K562 (cell line): ENCODE data around the gene GCNT4. TPM values are rescaled to one million over a fixed set of nuclear protein-coding genes. Genes with fewer than 3 reads are reported as not detected.
A peak's percentile ranks its signal among the peaks of the same experiment; 100 is the strongest.

Experiments used
- ATAC-seq: fragments of 200-7000 bp; cut with Tn5 transposase; 3 replicates; pipeline ENCODE4 v1.9.1; 2020; ENCODE audit warnings: moderate library complexity
- BruUV-seq: library from RNA; stranded (reverse); fragments of 400-500 nt; replicated peaks from 2 replicates; lab custom pipeline; 2021; lab: Mats Ljungman, UMichigan
- CTCF ChIA-PET: fragments of 300-600 bp; formaldehyde crosslinking; extraction: SDS; loops from one replicate; lab custom pipeline; 2021; ENCODE audit warnings: low intra/inter-chr PET ratio; lab: Yijun Ruan, JAX
- POLR2A ChIA-PET: fragments of 300-600, 350-650 bp; sonication (Branson Sonifier 250); formaldehyde crosslinking; extraction: SDS; loops from one replicate; lab custom pipeline; 2021; ENCODE audit warnings: antibody characterized with exemption, inconsistent platforms; lab: Yijun Ruan, JAX
- DNase-seq, 4 experiments: peaks; one replicate each; pipeline versions ENCODE4 v3.0.0 to v3.0.0-alpha.2; 2011 to 2018; ENCODE audit warnings: low spot score in 3 of 4, mixed read lengths in 3 of 4; ENCODE audit errors: extremely low read depth in 1 of 4
- FAIRE-seq: peaks from 2 replicates; lab custom pipeline; 2011; peaks lifted over from hg19 to GRCh38; lab: Jason Lieb, UNC
- H2AFZ ChIP-seq: 2 replicates; pipeline ENCODE4 v1.6.0; 2011; ENCODE audit warnings: low read depth, low read length, control low read depth, inconsistent platforms
- H3K27ac ChIP-seq: fragments of 200-600 bp; 3 replicates; pipeline ENCODE4 v1.8.0; 2011; ENCODE audit warnings: low read depth, mild to moderate bottlenecking, control low read depth, inconsistent platforms, low read length, moderate library complexity, mixed read lengths; ENCODE audit errors: extremely low read depth
- H3K27me3 ChIP-seq, 2 experiments: fragments of 300-600 bp in 1 of 2; 2 replicates in 1 of 2; 3 replicates in 1 of 2; pipeline versions ENCODE4 v1.6.0 to v1.8.0; 2011; ENCODE audit warnings: inconsistent platforms in 2 of 2, low read length in 2 of 2, mild to moderate bottlenecking in 1 of 2, mixed read lengths in 1 of 2, moderate library complexity in 1 of 2; ENCODE audit not compliant: control insufficient read depth in 2 of 2, insufficient read depth in 2 of 2
- H3K36me3 ChIP-seq: fragments of 300-600 bp; 3 replicates; pipeline ENCODE4 v1.8.0; 2011; ENCODE audit warnings: mild to moderate bottlenecking, low read length, inconsistent platforms; ENCODE audit not compliant: control insufficient read depth, insufficient read depth
- H3K4me1 ChIP-seq, 2 experiments: fragments of 200-600 bp in 1 of 2; replicated peaks in 1 of 2; 2 replicates in 1 of 2; 3 replicates in 1 of 2; pipeline versions ENCODE4 v1.5.1 to v1.8.0; 2011; ENCODE audit warnings: inconsistent platforms in 2 of 2, low read length in 2 of 2, mild to moderate bottlenecking in 1 of 2, mixed read lengths in 1 of 2, moderate library complexity in 1 of 2; ENCODE audit not compliant: control insufficient read depth in 2 of 2, insufficient read depth in 2 of 2
- H3K4me2 ChIP-seq: 2 replicates; pipeline ENCODE4 v1.6.1; 2011; ENCODE audit warnings: low read length, control low read depth, inconsistent platforms, mixed read lengths; ENCODE audit not compliant: insufficient read depth
- H3K4me3 ChIP-seq: fragments of 200-600 bp; sonication (generic), shearing (Covaris generic); 2 replicates; pipeline ENCODE4 v1.5.1; 2016; ENCODE audit warnings: control low read depth, inconsistent platforms
- H3K79me2 ChIP-seq: fragments of 200-600 bp; 3 replicates; pipeline ENCODE4 v1.8.0; 2011; ENCODE audit warnings: low read length, inconsistent platforms; ENCODE audit not compliant: control insufficient read depth, insufficient read depth
- H3K9ac ChIP-seq, 2 experiments: 2 replicates each; pipeline versions ENCODE4 v1.6.0 to v1.6.1; 2011; ENCODE audit warnings: low read depth in 2 of 2, low read length in 2 of 2, control low read depth in 1 of 2, inconsistent platforms in 1 of 2, mild to moderate bottlenecking in 1 of 2, mixed read lengths in 1 of 2; ENCODE audit not compliant: insufficient read depth in 1 of 2
- H3K9me1 ChIP-seq: one replicate; pipeline ENCODE4 v1.6.0; 2011; ENCODE audit warnings: inconsistent platforms, mild to moderate bottlenecking, low read length, moderate library complexity; ENCODE audit not compliant: control insufficient read depth, insufficient read depth
- H3K9me3 ChIP-seq: replicated peaks from 2 replicates; pipeline ENCODE4 v1.5.1; 2011; ENCODE audit warnings: low read depth, low read length, inconsistent platforms; ENCODE audit not compliant: control insufficient read depth, insufficient read depth
- H4K20me1 ChIP-seq: replicated peaks from 2 replicates; pipeline ENCODE4 v1.6.1; 2011; ENCODE audit warnings: low read length, inconsistent platforms, mixed read lengths; ENCODE audit not compliant: control insufficient read depth, insufficient read depth
- WGBS: fragments of 100-300 bp; shearing (Covaris generic); methylation state at CpG from one replicate; pipeline ENCODE4 v1.1.6; 2016; ENCODE audit warnings: low coverage, mixed read lengths; ENCODE audit not compliant: insufficient coverage; ENCODE audit errors: missing lambda C conversion rate; 5-methylcytosine and 5-hydroxymethylcytosine counted together
- in situ Hi-C: fragments of 300-500 bp; cut with MboI; formaldehyde crosslinking; loops from 4 replicates; pipeline ENCODE4 v1.15.0; 2018; ENCODE audit warnings: inconsistent platforms, mixed read lengths
- intact Hi-C: fragments of 100-400 bp; cut with micrococcal nuclease; formaldehyde crosslinking; loops from 2 replicates; pipeline ENCODE4 v1.14.2; 2022
- polyA plus RNA-seq, 8 experiments: library from polyadenylated mRNA; depleted of rRNA in 4 of 8; stranded (reverse) in 5 of 8; unstranded in 3 of 8; fragments of >200 nt; fragmentation: Nextera tagmentation in 2 of 8; fragmentation: Illumina TruSeq in 1 of 8; extraction: Ambion mirVana in 2 of 8; extraction: Trizol in 1 of 8; gene quantifications; 2 replicates each; pipeline versions ENCODE4 v1.2.1 to v1.2.3, GENCODE V29; 2011 to 2014; ENCODE audit warnings: inconsistent platforms in 1 of 8, missing spikeins in 1 of 8
- total RNA-seq, 7 experiments: library from RNA; depleted of rRNA in 6 of 7; stranded (reverse); fragments of >200 nt in 6 of 7; fragmentation: Illumina TruSeq in 2 of 7; extraction: Trizol in 2 of 7; gene quantifications; 2 replicates each; pipeline versions ENCODE4 v1.2.1 to v1.2.3, GENCODE V29; 2011 to 2021; ENCODE audit warnings: low replicate concordance in 1 of 7
- TF ChIP-seq, protein P1 (sequence below): fragments of 450-650 bp; formaldehyde crosslinking; IDR thresholded peaks from 2 replicates; pipeline ENCODE4 v1.4.0; 2020; ENCODE audit warnings: mild to moderate bottlenecking, moderate library complexity
- TF ChIP-seq, protein P2 (sequence below): fragments of 450-650 bp; formaldehyde crosslinking; IDR thresholded peaks from 2 replicates; pipeline ENCODE4 v1.4.0; 2020; ENCODE audit warnings: mild to moderate bottlenecking, mixed read lengths

The GCNT4 gene
- total and polyA plus RNA-seq, 9 of the 15 experiments (the other 6 are each of a cell fraction or from before 2014, with no cell fraction given): 0.01 TPM; not detected in 8

DNA sequence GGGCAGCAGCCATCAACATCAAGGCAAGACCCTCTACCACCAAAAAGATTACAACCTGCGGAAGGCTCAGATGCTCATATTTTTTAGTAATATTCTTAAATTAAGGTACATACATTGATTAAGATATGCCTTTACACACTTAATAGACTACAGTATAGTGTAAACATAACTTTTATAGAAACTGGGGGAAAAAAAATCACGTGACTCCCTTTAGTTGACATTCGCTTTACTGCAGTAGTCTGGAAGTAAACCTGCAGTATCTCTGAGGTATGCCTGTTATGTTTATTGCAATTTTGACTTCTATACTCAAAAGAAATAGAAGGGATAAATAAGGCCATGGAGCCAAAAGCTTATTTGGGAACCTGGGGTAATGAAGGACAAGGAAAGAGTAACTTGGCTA, 15.1 kb upstream of the GCNT4 start:
- no peak overlapping the region for H3K4me3 ChIP-seq
- intact Hi-C loops: no loop called here
- H3K9me3 ChIP-seq: no peaks in the 10 kb centered on the region
- H3K79me2 ChIP-seq: no peaks in the 10 kb centered on the region
- TF ChIP-seq, protein P1, sequence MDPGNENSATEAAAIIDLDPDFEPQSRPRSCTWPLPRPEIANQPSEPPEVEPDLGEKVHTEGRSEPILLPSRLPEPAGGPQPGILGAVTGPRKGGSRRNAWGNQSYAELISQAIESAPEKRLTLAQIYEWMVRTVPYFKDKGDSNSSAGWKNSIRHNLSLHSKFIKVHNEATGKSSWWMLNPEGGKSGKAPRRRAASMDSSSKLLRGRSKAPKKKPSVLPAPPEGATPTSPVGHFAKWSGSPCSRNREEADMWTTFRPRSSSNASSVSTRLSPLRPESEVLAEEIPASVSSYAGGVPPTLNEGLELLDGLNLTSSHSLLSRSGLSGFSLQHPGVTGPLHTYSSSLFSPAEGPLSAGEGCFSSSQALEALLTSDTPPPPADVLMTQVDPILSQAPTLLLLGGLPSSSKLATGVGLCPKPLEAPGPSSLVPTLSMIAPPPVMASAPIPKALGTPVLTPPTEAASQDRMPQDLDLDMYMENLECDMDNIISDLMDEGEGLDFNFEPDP: no peak
- TF ChIP-seq, protein P2, sequence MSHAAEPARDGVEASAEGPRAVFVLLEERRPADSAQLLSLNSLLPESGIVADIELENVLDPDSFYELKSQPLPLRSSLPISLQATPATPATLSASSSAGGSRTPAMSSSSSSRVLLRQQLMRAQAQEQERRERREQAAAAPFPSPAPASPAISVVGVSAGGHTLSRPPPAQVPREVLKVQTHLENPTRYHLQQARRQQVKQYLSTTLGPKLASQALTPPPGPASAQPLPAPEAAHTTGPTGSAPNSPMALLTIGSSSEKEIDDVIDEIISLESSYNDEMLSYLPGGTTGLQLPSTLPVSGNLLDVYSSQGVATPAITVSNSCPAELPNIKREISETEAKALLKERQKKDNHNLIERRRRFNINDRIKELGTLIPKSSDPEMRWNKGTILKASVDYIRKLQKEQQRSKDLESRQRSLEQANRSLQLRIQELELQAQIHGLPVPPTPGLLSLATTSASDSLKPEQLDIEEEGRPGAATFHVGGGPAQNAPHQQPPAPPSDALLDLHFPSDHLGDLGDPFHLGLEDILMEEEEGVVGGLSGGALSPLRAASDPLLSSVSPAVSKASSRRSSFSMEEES: peak; percentile 83
- no peaks in the 10 kb centered on the region for H3K9me1 ChIP-seq
- no peaks in the 10 kb centered on the region for H3K4me1 ChIP-seq
- POLR2A ChIA-PET: no interaction called here
- no peak overlapping the region for H2AFZ ChIP-seq
- in situ Hi-C loops: no loop called here
- FAIRE-seq (no peak), DNase-seq (no peak), ATAC-seq (no peak)
- no peaks in the 10 kb centered on the region for H3K36me3 ChIP-seq
- no peak overlapping the region for H3K27ac ChIP-seq
- H4K20me1 ChIP-seq: no peaks in the 10 kb centered on the region
- no TSS peak for BruUV-seq
- CTCF ChIA-PET: no interaction called here
- 13% methylated on average over 3 of the region's 3 CpGs for WGBS
- no peak overlapping the region for H3K9ac ChIP-seq
- H3K4me2 ChIP-seq: no peak overlapping the region
- H3K27me3 ChIP-seq: no peaks in the 10 kb centered on the region
